Vagina (tissue), 2 donors: ENCODE measurements around the gene PAX8.

Experiments
- CTCF ChIP-seq, 3 experiments: fragments of 450-650 bp in 2 of 3; fragments of 200-600 bp in 1 of 3; sonication (generic) in 1 of 3; IDR thresholded peaks; one replicate each; pipeline ENCODE4 v1.5.1; 2017 to 2019; ENCODE audit warnings: antibody characterized with exemption in 3 of 3, mild to moderate bottlenecking in 2 of 3, moderate library complexity in 2 of 3
- POLR2A ChIP-seq, 2 donors: fragments of 450-650 bp; IDR thresholded peaks; one replicate each; pipeline ENCODE4 v1.6.1; 2017; ENCODE audit warnings: antibody characterized with exemption in 2 of 2, mild to moderate bottlenecking in 2 of 2, moderate library complexity in 2 of 2
- POLR2AphosphoS5 ChIP-seq, 2 donors: sonication (generic); formaldehyde crosslinking; IDR thresholded peaks; one replicate each; pipeline ENCODE4 v1.9.0; 2017; ENCODE audit warnings: antibody characterized with exemption in 2 of 2, mild to moderate bottlenecking in 2 of 2, low read depth in 1 of 2; ENCODE audit not compliant: insufficient read depth in 1 of 2

GRCh38 chr2:113260991-113261390, 17.7 kb downstream of the PAX8 start:
- TF ChIP-seq POLR2AphosphoS5 (IDR thresholded peaks at IDR 0.05; ENCODE audit: insufficient read depth in 1 of 2, low read depth in 1 of 2) (no peak), CTCF (IDR thresholded peaks at IDR 0.05) (no peak), POLR2A (IDR thresholded peaks at IDR 0.05) (no peak)
